22Rv1 (cell line): Measurements from ENCODE around the gene VWA8.

Experiments
- ZFX ChIP-seq: fragments of 450-650 bp; IDR thresholded peaks from 2 replicates; pipeline ENCODE4 v1.6.1; 2017; ENCODE audit warnings: antibody characterized with exemption, borderline replicate concordance
- TF ChIP-seq, protein P1 (sequence below): fragments of 450-650 bp; IDR thresholded peaks from 2 replicates; pipeline ENCODE4 v1.5.1; 2017; ENCODE audit warnings: mild to moderate bottlenecking

DNA sequence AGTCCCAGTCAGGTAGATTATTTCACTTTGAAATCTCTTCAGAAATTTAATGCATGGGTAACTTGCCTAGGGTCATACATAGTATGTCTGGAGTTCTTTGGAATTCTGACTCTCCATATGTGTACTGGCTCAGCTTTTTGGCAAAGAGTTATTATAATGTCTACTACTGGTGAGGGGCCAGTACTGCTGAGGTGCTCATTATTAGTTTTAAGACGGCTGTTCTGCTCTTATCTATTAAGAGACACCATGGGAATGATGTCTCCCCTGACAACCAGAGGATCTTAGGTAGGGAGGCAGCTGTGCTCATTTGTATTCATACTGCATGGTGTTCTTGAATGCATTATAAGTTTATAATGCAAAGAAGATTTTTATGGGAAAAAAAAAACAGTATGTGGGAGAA lies 319.5 kb downstream of the VWA8 start:
- TF ChIP-seq, protein P1, sequence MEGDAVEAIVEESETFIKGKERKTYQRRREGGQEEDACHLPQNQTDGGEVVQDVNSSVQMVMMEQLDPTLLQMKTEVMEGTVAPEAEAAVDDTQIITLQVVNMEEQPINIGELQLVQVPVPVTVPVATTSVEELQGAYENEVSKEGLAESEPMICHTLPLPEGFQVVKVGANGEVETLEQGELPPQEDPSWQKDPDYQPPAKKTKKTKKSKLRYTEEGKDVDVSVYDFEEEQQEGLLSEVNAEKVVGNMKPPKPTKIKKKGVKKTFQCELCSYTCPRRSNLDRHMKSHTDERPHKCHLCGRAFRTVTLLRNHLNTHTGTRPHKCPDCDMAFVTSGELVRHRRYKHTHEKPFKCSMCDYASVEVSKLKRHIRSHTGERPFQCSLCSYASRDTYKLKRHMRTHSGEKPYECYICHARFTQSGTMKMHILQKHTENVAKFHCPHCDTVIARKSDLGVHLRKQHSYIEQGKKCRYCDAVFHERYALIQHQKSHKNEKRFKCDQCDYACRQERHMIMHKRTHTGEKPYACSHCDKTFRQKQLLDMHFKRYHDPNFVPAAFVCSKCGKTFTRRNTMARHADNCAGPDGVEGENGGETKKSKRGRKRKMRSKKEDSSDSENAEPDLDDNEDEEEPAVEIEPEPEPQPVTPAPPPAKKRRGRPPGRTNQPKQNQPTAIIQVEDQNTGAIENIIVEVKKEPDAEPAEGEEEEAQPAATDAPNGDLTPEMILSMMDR, result no peak
- TF ChIP-seq ZFX, result no peak
